Left ventricle myocardium inferior (tissue), 1 donor: ENCODE data around the gene DESI1. TPM values are rescaled to one million over a fixed set of nuclear protein-coding genes. Genes with fewer than 3 reads are reported as not detected.
A peak's percentile ranks its signal among the peaks of the same experiment; 100 is the strongest.

Source experiments
- DNase-seq: peaks from one replicate; pipeline ENCODE4 v3.0.0-alpha.2; 2020
- H3K27ac ChIP-seq: fragments of 200-600 bp; replicated peaks from 2 replicates; pipeline ENCODE4 v1.8.0; 2021
- H3K27me3 ChIP-seq: fragments of 200-600 bp; 2 replicates; pipeline ENCODE4 v1.8.0; 2021; ENCODE audit warnings: low read depth
- H3K36me3 ChIP-seq: fragments of 200-600 bp; 2 replicates; pipeline ENCODE4 v1.8.0; 2021
- H3K4me1 ChIP-seq: fragments of 200-600 bp; 2 replicates; pipeline ENCODE4 v1.8.0; 2021
- H3K4me3 ChIP-seq: fragments of 200-600 bp; 2 replicates; pipeline ENCODE4 v1.8.0; 2021; ENCODE audit warnings: mild to moderate bottlenecking, moderate library complexity
- H3K9me3 ChIP-seq: fragments of 200-600 bp; replicated peaks from 2 replicates; pipeline ENCODE4 v1.8.0; 2021
- intact Hi-C: fragments of 100-400 bp; cut with micrococcal nuclease; formaldehyde crosslinking; loops from one replicate; pipeline ENCODE4 v1.11.0; 2022
- total RNA-seq: library from RNA; stranded (reverse); fragmentation: NEBNext Ultra II Directional; extraction: Animal tissue kit (Norgen Biotek cat#: 25700); gene quantifications from one replicate; pipeline ENCODE4 v1.2.1, GENCODE V29; 2021
- TF ChIP-seq, protein P1 (sequence below): fragments of 200-600 bp; IDR thresholded peaks from 2 replicates; pipeline ENCODE4 v1.8.0; 2021; ENCODE audit warnings: antibody characterized with exemption, mild to moderate bottlenecking, borderline replicate concordance
- donor health status: DM: no; HTN: yes; CAD: no; lungs with severe emphysema.

DESI1 gene
- total RNA-seq, 1 donor from 2014 or later: 46.2 TPM

DNA sequence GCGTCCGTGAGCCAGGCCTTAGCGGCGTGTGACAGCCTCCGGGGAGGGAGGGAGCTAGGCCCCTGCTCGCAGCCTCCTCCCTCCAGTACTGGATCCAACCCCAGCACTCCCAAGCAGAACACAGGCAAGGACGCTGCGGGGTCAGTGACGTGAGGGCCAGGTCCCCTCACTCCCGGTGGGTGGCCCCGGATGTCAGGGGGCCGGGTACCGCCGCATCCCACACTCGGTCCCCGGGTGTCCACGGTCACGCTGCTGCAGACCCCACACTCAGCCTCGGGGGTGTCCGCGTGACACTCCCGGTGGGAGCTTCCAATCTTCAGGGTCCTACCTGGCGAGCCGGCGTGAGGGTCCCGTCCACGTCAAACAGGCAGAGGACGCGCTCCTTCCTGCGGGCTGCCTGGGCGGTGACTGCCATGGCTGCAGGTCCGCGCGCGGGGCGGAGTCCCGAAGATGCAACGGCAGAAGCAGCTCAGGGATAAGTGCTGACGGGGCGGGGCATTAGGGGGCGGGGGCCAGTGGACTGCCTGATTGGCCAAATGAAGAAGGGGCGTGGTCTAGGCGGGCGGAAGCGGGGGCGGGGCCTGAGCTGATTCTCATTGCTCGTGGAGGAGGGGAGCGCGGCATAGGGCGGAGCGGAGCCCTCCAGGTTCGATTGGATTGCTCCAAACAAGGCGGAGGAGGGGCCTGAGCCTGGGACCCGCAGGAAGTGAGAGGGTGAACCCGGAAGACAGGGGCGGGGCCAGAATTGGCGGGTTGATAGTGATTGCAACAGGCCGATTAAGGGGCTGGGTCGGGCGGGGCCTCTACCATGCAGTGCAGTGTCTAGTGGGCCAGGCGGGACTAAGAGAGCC, 31.2 kb downstream of the DESI1 start, which contains the start of gene PMM1:
PMM1 (minus strand) TSS at position 450 of the 851 bp plus-strand sequence; CDS start at position 415, 35 bp downstream.
- intact Hi-C loops: no loop called here
- Histone ChIP-seq H3K9me3 (no peaks in the 10 kb centered on the region), H3K4me1 (peaks cover 24% of the 10 kb centered on the region), H3K4me3 (peak within 1 kb of the TSS; percentile 91), H3K27ac (peak within 1 kb of the TSS; percentile 80), H3K27me3 (no peaks in the 10 kb centered on the region), H3K36me3 (peaks cover 5% of the 10 kb centered on the region)
- peak; percentile 100 for DNase-seq
- TF ChIP-seq, protein P1, sequence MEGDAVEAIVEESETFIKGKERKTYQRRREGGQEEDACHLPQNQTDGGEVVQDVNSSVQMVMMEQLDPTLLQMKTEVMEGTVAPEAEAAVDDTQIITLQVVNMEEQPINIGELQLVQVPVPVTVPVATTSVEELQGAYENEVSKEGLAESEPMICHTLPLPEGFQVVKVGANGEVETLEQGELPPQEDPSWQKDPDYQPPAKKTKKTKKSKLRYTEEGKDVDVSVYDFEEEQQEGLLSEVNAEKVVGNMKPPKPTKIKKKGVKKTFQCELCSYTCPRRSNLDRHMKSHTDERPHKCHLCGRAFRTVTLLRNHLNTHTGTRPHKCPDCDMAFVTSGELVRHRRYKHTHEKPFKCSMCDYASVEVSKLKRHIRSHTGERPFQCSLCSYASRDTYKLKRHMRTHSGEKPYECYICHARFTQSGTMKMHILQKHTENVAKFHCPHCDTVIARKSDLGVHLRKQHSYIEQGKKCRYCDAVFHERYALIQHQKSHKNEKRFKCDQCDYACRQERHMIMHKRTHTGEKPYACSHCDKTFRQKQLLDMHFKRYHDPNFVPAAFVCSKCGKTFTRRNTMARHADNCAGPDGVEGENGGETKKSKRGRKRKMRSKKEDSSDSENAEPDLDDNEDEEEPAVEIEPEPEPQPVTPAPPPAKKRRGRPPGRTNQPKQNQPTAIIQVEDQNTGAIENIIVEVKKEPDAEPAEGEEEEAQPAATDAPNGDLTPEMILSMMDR: no peak

DNA sequence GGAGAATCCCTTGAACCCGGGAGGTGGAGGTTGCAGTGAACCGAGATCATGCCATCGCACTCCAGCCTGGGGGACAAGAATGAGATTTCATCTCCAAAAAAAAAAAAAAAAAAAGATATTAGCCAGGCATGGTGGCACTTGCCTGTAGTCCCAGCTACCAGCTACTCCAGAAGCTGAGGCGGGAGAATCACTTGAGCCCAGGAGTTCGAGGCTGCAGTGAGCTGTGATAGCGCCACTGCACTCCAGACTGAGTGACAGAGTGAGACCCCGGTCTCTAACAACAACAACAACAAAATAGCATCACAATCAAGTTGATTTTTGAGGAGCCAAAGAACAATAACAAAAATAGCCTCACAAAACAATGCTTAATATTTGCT, 33.5 kb downstream of the DESI1 start:
- intact Hi-C loops: no loop called here
- Histone ChIP-seq H3K27me3 (no peaks in the 10 kb centered on the region), H3K36me3 (peaks cover 15% of the 10 kb centered on the region), H3K9me3 (no peaks in the 10 kb centered on the region), H3K27ac (no peak overlapping the region), H3K4me1 (peaks cover 34% of the 10 kb centered on the region), H3K4me3 (no peak overlapping the region)
- TF ChIP-seq, protein P1: no peak
- no peak for DNase-seq

DNA sequence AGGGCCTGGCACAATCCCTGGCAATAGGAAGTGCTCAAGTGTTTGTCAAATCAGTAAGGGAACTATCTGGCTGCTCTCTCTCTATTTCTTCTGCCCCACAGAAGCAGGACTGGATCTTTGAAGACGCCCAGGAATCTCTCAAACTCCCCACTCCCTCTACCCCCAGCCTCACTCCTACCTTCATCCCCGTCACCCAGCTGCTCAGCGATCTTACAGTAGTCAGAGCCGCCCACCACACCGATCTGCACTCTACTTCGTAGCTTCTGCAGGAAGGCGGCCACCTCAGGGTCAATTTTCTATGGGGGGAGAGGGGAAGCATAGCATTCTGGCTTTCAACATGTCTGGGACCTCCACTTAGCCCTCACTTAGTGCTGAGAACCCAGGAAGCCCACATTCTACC, 34.9 kb downstream of the DESI1 start:
- Histone ChIP-seq H3K4me3 (no peak overlapping the region), H3K27ac (no peak overlapping the region), H3K36me3 (peaks cover 15% of the 10 kb centered on the region), H3K27me3 (no peaks in the 10 kb centered on the region), H3K9me3 (no peaks in the 10 kb centered on the region), H3K4me1 (peaks cover 34% of the 10 kb centered on the region)
- TF ChIP-seq, protein P1: no peak
- no peak for DNase-seq
- intact Hi-C loops: no loop called here

DNA sequence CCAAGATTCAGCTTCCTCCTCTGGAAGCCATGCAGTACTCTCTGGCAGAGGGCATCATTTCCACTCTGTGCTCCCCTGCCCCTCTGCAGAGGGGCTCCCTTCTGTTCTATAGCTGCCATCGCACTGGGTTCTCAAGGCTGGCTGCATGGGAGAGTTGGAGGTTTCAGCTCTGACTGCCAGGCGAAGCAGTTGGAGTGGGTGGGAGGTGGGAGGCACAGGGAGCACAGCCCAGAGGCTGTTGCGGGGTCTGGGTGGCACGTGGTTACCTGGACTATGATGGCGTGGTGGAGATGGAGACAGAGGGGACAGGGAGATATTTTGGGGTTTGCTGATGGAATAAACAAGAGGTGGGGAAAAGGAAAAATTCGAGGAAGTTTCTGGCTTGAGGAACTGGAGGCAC, 36.0 kb downstream of the DESI1 start:
- peaks cover 15% of the 10 kb centered on the region for H3K36me3 ChIP-seq
- no peak overlapping the region for H3K4me3 ChIP-seq
- H3K9me3 ChIP-seq: no peaks in the 10 kb centered on the region
- peaks cover 33% of the 10 kb centered on the region for H3K4me1 ChIP-seq
- intact Hi-C loops: no loop called here
- H3K27me3 ChIP-seq: no peaks in the 10 kb centered on the region
- DNase-seq: no peak
- no peak overlapping the region for H3K27ac ChIP-seq
- TF ChIP-seq, protein P1: no peak

DNA sequence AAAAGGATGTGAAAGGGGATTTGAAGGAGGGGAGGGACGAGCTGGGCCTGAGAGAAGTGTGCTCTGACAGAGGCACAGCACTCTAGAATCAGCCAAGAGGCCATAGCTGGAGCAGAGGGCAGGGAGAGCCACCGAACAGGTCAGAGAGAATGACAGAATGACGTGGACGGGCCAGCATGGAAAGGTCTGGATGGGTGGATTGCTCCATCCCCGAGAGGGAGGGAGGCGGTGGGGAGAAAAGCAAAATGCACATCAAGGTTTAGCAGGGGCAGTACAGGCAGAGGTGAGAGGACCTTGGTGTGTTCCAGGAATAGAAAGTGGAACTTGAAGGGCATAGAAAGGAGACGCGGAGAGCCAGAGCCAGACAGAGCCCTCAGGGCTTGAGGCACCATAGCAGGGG, 38.1 kb downstream of the DESI1 start:
- TF ChIP-seq, protein P1: no peak
- Histone ChIP-seq H3K4me3 (no peak overlapping the region), H3K27me3 (no peaks in the 10 kb centered on the region), H3K4me1 (peaks cover 36% of the 10 kb centered on the region), H3K9me3 (no peaks in the 10 kb centered on the region), H3K27ac (peak overlapping the region; percentile 68), H3K36me3 (peaks cover 18% of the 10 kb centered on the region)
- peak; percentile 19 for DNase-seq
- intact Hi-C loops: no loop called here
